GM13976 (cell line): Measurements from ENCODE around the gene USP22.

ENCODE experiments used
- DNase-seq: peaks from one replicate; pipeline ENCODE4 v3.0.0; 2012; ENCODE audit warnings: low spot score
- in situ Hi-C: fragments of 300-500 bp; cut with MboI; formaldehyde crosslinking; loops from one replicate; pipeline ENCODE4 v1.12.0; 2022; ENCODE audit warnings: low sequenced_read_pairs, mixed read lengths, inconsistent platforms; ENCODE audit not compliant: unreplicated experiment
- TF ChIP-seq, protein P1 (sequence below): IDR thresholded peaks from 2 replicates; pipeline ENCODE4 v1.5.1; 2012; ENCODE audit warnings: borderline replicate concordance, mild to moderate bottlenecking; ENCODE audit not compliant: insufficient read depth; ENCODE audit errors: extremely low read depth, missing control alignments, control extremely low read depth

The USP22 gene

DNA sequence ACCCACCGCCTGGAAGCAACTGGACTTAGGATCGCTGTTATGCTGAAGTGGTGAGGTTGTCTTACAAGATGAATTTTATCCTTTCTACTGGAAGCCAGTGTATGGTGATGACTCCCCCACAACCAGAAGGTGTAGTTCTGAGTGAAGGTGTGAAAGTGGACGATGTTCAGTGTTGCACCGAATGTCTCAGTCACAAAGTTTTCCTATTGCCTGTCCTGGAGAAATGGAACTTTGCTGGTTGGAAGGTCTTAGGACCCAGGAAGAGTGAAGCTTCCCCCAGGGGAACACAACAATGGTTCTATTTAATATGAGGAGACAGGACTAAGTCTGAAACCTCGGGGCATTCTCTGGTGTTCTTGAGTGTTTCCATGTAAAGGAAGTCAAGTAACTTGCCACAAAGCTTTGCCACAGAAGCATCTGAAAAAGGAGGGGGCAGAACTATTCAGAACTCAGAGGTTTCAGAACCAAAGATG, 44.2 kb downstream of the USP22 start:
- TF ChIP-seq, protein P1, sequence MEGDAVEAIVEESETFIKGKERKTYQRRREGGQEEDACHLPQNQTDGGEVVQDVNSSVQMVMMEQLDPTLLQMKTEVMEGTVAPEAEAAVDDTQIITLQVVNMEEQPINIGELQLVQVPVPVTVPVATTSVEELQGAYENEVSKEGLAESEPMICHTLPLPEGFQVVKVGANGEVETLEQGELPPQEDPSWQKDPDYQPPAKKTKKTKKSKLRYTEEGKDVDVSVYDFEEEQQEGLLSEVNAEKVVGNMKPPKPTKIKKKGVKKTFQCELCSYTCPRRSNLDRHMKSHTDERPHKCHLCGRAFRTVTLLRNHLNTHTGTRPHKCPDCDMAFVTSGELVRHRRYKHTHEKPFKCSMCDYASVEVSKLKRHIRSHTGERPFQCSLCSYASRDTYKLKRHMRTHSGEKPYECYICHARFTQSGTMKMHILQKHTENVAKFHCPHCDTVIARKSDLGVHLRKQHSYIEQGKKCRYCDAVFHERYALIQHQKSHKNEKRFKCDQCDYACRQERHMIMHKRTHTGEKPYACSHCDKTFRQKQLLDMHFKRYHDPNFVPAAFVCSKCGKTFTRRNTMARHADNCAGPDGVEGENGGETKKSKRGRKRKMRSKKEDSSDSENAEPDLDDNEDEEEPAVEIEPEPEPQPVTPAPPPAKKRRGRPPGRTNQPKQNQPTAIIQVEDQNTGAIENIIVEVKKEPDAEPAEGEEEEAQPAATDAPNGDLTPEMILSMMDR, result no peak
- no peak for DNase-seq
- in situ Hi-C loops, result no loop called here

DNA sequence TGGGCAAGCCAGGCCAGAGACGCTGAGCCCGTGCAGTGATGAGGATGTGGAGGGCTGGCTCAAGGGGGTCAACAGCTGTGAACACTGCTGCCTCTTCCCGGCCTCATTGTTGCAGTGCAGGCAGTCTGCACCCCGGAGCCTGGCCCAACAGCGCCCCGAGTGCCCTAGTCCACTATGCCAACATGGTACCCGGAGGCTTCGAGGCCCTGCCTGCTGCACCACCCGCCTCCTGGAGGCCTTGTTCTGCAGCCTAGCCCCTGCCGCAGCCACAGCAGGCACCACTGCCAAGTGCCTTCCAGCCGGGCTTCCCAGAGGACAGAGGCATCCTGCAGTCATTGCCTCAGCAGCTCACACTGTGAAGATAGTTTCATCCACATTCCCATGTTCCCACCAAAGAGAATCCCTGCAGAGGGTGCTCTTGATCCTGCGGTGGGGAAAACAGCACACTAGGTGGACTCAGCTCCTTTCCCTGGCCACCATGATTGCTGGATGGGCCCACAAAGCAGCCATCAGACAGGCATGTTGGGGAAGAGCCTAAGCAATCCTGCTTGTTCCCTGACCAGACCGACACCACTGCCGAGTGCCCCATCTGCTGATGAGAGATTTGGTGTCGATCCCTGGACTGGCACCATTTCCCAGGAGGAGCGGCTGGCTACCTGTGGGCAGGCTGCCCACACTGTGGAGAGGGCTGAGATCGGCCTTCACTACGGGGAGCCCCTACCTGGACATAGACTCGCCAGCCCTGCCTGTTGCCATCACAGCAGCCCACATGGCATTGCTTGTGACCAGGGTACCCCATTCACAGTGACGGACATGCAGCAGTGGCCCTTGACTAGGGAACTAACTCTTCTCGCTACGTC, 44.9 kb downstream of the USP22 start:
- in situ Hi-C loops, result no loop called here
- TF ChIP-seq, protein P1, result no peak
- DNase-seq, result no peak

DNA sequence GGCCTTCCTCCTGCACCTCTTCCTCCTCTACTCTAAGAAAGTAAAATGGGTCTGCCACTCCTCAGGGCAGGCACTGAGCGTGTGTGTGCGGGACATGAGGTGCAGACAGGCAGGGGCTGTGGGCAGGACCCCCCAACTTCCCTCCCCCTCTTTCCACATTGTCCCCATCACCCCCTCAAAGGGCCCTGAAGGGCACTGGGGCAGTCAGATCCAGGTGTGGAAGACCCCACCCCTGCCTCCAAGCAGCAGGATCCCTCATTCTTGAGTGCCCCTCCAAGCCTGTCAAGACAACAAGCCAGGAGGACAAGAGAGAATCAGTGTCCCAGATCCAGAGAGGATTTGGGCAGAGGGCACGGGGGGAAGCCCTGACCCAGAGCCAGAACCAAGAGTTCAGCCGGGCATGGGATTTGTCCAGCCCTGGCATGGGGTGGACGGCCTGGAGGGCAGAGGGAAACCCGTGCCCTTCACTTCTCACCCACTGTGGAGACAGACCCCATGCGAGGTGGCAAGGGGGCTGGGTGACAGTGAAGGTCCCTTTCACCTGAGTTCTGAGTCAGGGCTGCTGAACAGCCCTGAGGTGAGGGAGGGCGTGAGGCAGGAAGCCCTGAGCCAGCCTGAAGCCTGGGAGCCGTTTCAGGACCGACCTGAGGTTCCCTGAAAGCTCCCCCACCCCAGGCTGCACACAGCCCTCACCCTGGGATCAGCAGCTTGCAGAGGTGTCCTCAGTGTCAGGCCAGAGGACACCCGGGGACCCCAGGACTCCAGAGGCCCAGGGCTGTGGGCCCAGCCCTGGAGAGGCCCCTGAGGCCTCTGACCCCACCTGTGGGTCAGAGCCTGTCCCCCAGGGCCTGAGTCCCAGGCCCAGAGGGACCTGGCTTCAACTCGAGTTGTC, 45.8 kb downstream of the USP22 start:
- in situ Hi-C loops, result no loop called here
- DNase-seq, result no peak
- TF ChIP-seq, protein P1, result no peak

- in situ Hi-C loops, result no loop called here
- DNase-seq, result no peak
- TF ChIP-seq, protein P1, result no peak
Observed at GRCh38 chr17:20995873-20996723, 46.7 kb downstream of the USP22 start.

DNA sequence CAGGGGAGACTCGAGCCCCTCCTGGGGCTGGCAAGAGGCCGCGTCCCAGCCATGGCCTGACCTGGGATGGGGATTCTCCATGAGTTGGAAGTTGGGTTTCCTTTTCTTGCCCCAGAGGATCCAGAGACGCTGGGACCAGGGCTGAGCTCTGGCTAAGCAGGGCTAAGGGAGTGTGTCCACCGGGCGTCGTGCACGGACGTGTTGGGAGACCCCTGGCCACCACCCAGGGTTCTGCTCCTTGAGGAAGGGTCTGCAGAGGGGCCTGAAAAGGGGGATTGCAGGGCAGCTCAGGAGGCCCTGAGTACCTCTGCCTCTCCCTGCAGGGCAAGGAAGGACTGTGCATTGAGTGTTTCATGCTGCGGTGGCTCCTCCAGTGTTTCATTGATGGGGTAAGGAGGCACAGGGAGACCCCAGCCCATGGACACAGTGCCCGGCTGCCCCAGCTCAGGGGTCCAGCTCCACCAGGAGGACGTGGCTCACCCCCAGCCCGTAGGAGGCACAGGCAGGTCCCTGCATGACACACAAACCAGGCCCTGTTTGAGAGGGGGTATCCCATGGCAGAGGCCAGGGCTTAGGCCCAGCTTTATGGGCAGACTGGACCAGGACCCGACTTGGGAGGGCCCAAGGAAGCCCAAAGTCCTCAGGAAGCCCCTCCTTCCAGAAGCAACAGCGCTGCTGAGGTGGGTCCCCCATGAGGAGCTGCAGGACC, 47.5 kb downstream of the USP22 start:
- TF ChIP-seq, protein P1, result no peak
- no peak for DNase-seq
- in situ Hi-C loops, result no loop called here
